IMR-90 (cell line): ENCODE results near the gene AHCYL2.

Experiments used
- CEBPB ChIP-seq: IDR thresholded peaks from 2 replicates; pipeline ENCODE4 v1.6.1; 2012; ENCODE audit warnings: low read depth, low read length, improper control_type of control experiment
- CHD1 ChIP-seq: IDR thresholded peaks from 2 replicates; pipeline ENCODE4 v1.6.1; 2012; ENCODE audit warnings: low read depth, low read length, improper control_type of control experiment
- CTCF ChIP-seq: conservative IDR thresholded peaks from 2 replicates; pipeline ENCODE4 v1.5.1; 2012; ENCODE audit warnings: mild to moderate bottlenecking, low read depth, low read length, improper control_type of control experiment
- FOS ChIP-seq: fragments of 150-350 bp; IDR thresholded peaks from 2 replicates; pipeline ENCODE4 v1.6.1; 2016; ENCODE audit warnings: low read depth, low read length
- MAZ ChIP-seq: IDR thresholded peaks from 2 replicates; pipeline ENCODE4 v1.6.1; 2012; ENCODE audit warnings: low read depth, mild to moderate bottlenecking, low read length, improper control_type of control experiment, moderate library complexity, borderline replicate concordance
- MXI1 ChIP-seq: IDR thresholded peaks from 2 replicates; pipeline ENCODE4 v1.6.1; 2012; ENCODE audit warnings: low read depth, mild to moderate bottlenecking, low read length, moderate library complexity, borderline replicate concordance
- NFE2L2 ChIP-seq: fragments of 150-350 bp; IDR thresholded peaks from 2 replicates; pipeline ENCODE4 v1.6.1; 2016; ENCODE audit warnings: low read depth, mild to moderate bottlenecking, low read length
- POLR2A ChIP-seq: IDR thresholded peaks from 2 replicates; pipeline ENCODE4 v1.6.1; 2012; ENCODE audit warnings: mild to moderate bottlenecking, low read depth, low read length
- RAD21 ChIP-seq: IDR thresholded peaks from 2 replicates; pipeline ENCODE4 v1.6.1; 2012; ENCODE audit warnings: low read length, improper control_type of control experiment
- RCOR1 ChIP-seq: IDR thresholded peaks from 2 replicates; pipeline ENCODE4 v1.6.1; 2012; ENCODE audit warnings: mild to moderate bottlenecking, low read length, improper control_type of control experiment; ENCODE audit not compliant: insufficient replicate concordance
- SMC3 ChIP-seq: fragments of 150-350 bp; IDR thresholded peaks from 2 replicates; pipeline ENCODE4 v1.6.1; 2016; ENCODE audit warnings: low read depth, mild to moderate bottlenecking, antibody characterized with exemption, low read length, moderate library complexity

GRCh38 chr7:129225931-129226572 is 1.2 kb downstream of the AHCYL2 start:
- no peak for TF ChIP-seq CTCF
- TF ChIP-seq RAD21 = no peak
- no peak for TF ChIP-seq POLR2A
- TF ChIP-seq SMC3 = no peak
- TF ChIP-seq NFE2L2 = no peak
- no peak for TF ChIP-seq MXI1
- TF ChIP-seq CHD1 = no peak
- TF ChIP-seq CEBPB = no peak
- TF ChIP-seq FOS = no peak
- TF ChIP-seq MAZ = no peak
- no peak for TF ChIP-seq RCOR1
